Skeletal muscle cell (primary cell): ENCODE results near the gene ATPAF1.
"Not testable (repeated sequence)": the region's sequence is repeated elsewhere in the genome, so short reads cannot be mapped to it uniquely, and the experiment has no call there.

ENCODE experiments used
- DNase-seq: peaks from one replicate; pipeline ENCODE4 v3.0.0-alpha.2; 2010; ENCODE audit warnings: low read depth
- H3K4me3 ChIP-seq: 2 replicates; pipeline ENCODE4 v1.5.1; 2011; ENCODE audit warnings: low read depth, mild to moderate bottlenecking, control low read depth, low read length, moderate library complexity

The ATPAF1 gene

GRCh38 chr1:46684670-46685069 is 16.5 kb upstream of the ATPAF1 start:
- no peak for DNase-seq
- H3K4me3 ChIP-seq = no peak overlapping the region

DNA sequence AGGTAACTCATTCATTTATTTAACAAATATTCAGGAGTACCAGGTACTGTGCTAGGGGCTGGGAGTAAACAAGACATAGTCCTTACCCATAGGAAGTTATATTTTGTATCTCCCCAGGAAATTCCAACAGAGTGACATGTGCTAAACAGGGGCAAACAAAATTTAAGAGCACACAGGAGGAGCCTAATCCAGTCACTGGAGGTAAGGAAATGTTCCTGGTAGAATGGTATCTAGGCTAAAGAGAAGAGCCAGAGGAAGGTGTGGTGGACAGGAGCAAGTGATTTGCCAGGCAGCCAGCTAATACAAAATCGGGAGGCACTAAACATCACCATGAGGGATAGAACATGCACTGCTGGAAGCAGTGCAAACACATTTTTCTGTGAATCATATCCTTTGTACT is 13.9 kb upstream of the ATPAF1 start:
- no peak overlapping the region for H3K4me3 ChIP-seq
- DNase-seq = no peak

DNA sequence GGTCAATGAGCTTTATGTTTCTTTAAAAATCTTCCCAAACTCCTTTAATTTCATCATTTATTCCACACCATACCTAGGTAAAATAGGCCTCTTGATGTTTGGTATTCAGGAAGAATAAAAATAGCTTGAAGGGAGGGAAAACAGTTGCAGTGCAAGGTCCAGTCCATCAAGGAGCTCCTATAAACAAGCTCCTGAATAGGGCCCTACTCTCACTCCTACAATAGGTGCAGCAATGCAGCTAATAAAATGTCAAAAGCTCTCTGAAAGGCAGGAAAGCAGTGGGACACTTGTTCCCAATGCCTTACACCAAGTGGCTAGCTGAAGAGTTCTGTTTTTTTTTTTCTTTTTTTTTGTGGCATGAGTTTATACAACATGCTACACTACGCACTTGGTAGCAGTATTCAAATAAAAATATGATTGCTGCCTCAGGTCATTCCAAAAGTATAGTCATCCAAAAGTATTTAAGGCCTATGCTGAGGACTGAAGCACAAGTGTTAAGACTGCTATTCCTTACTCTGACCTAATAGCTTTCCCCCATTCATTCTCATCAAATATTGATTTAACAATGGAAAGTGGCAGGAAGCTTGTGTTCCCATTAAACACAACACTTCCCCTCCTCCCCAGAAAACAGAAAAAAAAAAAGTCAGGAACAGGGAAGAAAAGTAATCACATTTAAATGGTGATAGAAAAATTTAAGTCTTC is 13.3 kb upstream of the ATPAF1 start:
- no peak for DNase-seq
- H3K4me3 ChIP-seq = no peak overlapping the region

GRCh38 chr1:46679789-46680573 is 11.8 kb upstream of the ATPAF1 start:
- DNase-seq = no peak
- H3K4me3 ChIP-seq = no peak overlapping the region

DNA sequence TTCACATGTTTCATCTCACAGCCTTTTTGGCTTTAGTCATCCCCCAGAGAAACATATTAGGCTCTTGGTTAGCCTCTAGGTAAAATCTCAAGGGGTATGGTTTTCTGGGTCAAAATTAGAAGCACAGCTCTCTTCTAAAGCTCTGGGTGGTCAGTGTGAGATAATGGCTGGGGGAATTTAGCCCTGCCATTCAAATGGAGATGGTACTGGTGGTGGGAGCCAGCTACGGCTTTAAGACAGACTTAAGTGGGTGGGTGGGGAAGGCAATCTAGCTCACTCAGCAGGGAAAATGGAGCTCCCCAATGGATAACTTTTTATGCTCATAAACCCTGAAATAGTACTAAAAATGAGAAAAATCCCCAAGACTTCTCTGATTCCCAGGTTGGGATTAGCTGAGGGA is 9.2 kb upstream of the ATPAF1 start:
- no peak for DNase-seq
- no peak overlapping the region for H3K4me3 ChIP-seq

DNA sequence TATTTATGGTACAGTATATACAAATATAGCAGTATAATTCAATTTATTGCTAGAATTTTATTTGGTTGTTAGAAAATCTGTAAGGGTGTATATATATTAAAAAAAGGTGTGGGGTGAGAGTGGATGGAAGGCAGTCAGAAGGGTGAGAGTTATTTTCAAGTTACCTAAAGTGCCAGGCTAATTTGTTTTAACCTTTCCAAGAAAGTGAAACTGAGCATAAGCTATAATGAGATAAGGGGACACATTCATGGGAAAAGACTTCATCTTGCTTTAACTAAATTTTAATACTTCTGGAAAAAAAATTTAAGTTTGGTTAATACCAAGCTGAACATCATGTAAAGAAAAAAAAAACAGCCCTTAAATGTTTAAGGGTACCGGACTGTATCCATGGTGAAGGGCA is 8.4 kb upstream of the ATPAF1 start:
- no peak for DNase-seq
- H3K4me3 ChIP-seq = no peak overlapping the region

GRCh38 chr1:46675549-46676314 is 7.6 kb upstream of the ATPAF1 start:
- no peak overlapping the region for H3K4me3 ChIP-seq
- DNase-seq = no peak

DNA sequence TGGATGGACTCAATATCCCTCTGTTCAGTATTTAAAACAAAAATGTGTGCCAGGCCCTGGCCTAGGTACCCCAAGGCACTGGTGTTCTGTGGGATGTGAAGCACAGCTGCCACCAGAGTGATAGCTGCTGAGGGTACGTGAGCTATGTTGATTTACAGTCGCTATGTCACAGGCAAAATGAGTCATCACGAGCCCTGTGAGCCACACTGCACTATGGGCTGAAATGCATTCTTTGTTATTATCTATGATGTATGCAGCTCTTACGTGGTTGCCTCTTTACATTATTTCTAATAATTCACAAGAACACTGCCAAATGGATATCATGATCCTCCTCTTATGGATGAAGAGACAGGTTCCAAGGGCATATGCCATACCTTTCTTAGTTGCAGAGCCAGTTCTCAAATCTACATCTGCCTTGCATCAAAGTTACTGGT is 5.6 kb upstream of the ATPAF1 start:
- DNase-seq = no peak

GRCh38 chr1:46672696-46673095 is 4.5 kb upstream of the ATPAF1 start:
- H3K4me3 ChIP-seq = no peak overlapping the region
- no peak for DNase-seq

More for the DNA sequence above, 5.6 kb upstream of the ATPAF1 start:
- H3K4me3 ChIP-seq = no peak overlapping the region

DNA sequence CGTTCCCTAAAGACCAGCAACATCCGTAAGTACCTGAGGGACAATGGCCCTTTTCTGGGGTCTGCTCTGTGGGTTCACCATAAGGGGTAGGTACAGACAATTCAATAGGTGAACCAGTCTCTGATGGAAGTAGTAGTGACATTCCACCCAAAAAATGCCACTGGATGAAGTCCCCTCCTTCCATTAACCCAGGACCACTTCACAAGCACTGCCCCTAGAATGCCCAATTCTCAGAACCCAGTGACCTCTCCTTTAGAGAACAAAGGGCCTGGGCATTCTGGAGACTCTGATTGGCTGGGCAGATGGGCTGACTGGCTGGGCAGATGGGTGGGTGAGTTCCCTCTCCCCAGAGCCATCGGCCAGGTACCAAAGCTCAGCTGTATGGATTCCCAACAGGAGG is 3.4 kb upstream of the ATPAF1 start, which contains the start of gene TEX38:
TEX38 (plus strand) TSS at position 301 of the 400 bp plus-strand sequence; CDS start at position 382, 81 bp downstream.
- no peak for DNase-seq

GRCh38 chr1:46670134-46670533 is 2.0 kb upstream of the ATPAF1 start:
- DNase-seq = no peak
- no peak overlapping the region for H3K4me3 ChIP-seq

More for the DNA sequence above, 3.4 kb upstream of the ATPAF1 start, which contains the start of gene TEX38:
- no peak within 1 kb of the TSS for H3K4me3 ChIP-seq

DNA sequence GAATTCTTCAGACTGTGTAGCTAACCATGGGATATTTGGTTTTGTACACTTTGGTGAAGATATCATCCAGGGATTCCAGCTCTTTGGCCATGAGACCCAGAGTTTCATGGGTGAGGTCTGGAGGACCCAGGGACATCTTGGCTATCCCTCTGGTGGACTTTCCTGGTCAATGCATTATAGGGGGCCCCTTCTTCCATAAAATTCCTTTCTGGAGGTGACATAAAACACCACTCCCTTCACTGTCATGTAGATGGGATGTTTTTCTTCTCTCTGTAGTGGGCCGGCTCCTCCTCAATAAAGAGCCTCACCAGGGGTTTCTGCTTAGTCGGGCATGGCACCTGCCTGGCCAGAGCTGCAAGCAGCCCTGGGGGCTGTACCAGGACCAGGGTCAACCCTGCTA is 2.2 kb downstream of the ATPAF1 start:
- no peak overlapping the region for H3K4me3 ChIP-seq
- DNase-seq = no peak

DNA sequence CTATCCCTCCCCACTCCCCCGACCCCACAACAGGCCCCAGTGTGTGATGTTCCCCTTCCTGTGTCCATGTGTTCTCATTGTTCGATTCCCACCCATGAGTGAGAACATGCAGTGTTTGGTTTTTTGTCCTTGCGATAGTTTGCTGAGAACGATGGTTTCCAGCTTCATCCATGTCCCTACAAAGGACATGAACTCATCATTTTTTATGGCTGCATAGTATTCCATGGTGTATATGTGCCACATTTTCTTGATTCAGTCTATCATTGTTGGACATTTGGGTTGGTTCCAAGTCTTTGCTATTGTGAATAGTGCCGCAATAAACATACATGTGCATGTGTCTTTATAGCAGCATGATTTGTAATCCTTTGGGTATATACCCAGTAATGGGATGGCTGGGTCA is 5.2 kb downstream of the ATPAF1 start:
- H3K4me3 ChIP-seq, DNase-seq: not testable (repeated sequence)

- not testable (repeated sequence) for DNase-seq, H3K4me3 ChIP-seq
Measured at GRCh38 chr1:46660116-46660515, 8.0 kb downstream of the ATPAF1 start.

DNA sequence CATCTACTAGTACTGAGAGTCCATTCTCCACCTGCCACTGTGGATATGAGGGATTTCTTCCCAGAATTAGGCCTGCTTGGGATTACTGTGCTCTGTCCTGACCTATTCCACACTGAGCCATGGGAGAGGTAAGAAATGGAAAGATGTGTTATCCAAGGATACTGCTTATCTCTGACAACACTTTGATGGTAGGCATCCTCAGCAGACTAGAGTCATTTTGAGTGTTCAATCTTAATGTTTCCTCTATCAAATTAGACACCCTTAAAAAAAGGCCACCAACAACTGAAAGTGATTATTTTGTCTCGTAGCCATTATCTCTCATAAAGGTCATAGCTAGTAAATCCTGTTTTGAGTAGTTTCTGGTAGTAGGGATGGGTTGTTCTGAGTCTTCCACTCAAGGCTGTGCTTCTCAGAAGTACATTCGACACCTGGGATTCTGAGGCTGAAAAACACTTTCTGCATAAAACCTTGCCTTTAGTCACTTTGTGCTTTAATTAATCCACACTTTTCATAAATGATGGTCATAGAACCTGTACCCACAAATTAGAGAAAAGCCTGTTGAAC is 8.8 kb downstream of the ATPAF1 start:
- DNase-seq = no peak
- H3K4me3 ChIP-seq = no peak overlapping the region

GRCh38 chr1:46657775-46658174 is 10.4 kb downstream of the ATPAF1 start:
- DNase-seq = no peak
- no peak overlapping the region for H3K4me3 ChIP-seq

GRCh38 chr1:46656643-46657042 is 11.5 kb downstream of the ATPAF1 start:
- DNase-seq = no peak
- H3K4me3 ChIP-seq = no peak overlapping the region

DNA sequence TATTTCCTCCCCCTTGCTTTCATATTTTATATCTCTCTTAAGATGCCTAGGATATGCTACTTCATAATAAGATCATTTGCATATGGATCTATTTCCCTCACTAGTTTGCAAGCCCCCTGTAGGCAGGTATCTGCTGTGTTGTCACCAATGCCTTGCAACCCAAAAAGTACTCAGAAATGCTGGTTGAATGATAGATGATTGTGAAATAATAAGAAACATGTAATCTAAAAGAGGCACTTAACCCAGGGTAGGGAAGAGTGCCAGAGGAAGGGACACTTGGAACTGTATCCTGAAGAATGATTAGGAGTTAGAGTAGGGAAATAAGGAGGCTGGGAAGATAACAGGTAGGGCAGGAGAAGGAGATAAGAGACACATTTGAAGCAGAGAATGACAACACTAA is 12.3 kb downstream of the ATPAF1 start:
- no peak for DNase-seq
- H3K4me3 ChIP-seq = no peak overlapping the region

DNA sequence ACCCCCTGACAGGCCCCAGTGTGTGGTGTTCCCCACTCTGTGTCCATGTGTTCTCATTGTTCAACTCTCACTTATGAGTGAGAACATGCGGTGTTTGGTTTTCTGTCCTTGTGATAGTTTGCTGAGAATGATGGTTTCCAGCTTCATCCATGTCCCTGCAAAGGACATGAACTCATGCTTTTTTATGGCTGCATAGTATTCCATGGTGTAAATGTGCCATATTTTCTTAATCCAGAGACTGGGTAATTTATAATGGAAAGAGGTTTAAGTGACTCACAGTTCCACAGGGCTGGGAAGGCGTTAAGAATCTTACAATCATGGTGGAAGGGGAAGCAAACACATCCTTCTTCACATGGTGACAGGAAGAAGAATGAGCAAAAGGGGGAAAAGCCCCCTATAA is 13.5 kb downstream of the ATPAF1 start:
- DNase-seq, H3K4me3 ChIP-seq: not testable (repeated sequence)

DNA sequence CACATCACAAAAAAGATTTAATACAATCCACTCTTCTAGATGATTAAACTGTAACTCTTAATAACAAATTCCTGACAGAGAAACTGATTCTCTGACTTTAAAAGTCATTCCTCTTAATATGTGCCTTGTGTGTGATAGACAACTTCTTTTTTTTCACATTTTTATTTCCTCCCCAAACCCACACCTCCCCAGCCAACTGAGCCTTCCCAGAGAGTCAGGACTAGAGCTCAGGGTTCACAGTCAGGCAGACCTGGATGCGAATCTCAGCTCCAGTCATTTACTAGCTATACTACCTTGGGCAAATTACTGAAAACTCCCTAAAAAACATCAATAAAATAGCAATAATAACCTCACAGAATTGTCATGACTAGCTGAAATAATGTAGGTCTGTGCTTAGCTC is 14.2 kb downstream of the ATPAF1 start:
- no peak overlapping the region for H3K4me3 ChIP-seq
- no peak for DNase-seq
